Brain microvascular endothelial cell (primary cell): ENCODE data around the gene BCL11B.

ENCODE experiments used
- DNase-seq: peaks from one replicate; pipeline ENCODE4 v3.0.0-alpha.2; 2020
- H3K27ac ChIP-seq: fragments of 250-450 bp; sonication (Bioruptor Pico); 2 replicates; pipeline ENCODE4 v1.5.1; 2020; ENCODE audit warnings: mild to moderate bottlenecking, moderate library complexity
- H3K27me3 ChIP-seq: fragments of 250-450 bp; sonication (Bioruptor Pico); replicated peaks from 2 replicates; pipeline ENCODE4 v1.5.1; 2020; ENCODE audit warnings: mild to moderate bottlenecking
- H3K36me3 ChIP-seq: fragments of 250-450 bp; sonication (Bioruptor Pico); replicated peaks from 2 replicates; pipeline ENCODE4 v1.5.1; 2020; ENCODE audit warnings: mild to moderate bottlenecking
- H3K4me3 ChIP-seq: 2 replicates; pipeline ENCODE4 v1.5.1; 2011; ENCODE audit warnings: low read depth, mild to moderate bottlenecking, control low read depth, low read length, moderate library complexity
- in situ Hi-C: cut with HindIII; loops from 2 replicates; pipeline ENCODE4 v1.10.0; 2017; ENCODE audit warnings: low sequenced_read_pairs, low pct_ligation_motif_present
- TF ChIP-seq, protein P1 (sequence below): IDR thresholded peaks from 2 replicates; pipeline ENCODE4 v1.5.1; 2011; ENCODE audit warnings: low read depth, mild to moderate bottlenecking, moderate library complexity, low read length, control low read depth, inconsistent platforms; ENCODE audit errors: missing control alignments

Gene BCL11B

GRCh38 chr14:99217066-99217955 is 54.7 kb downstream of the BCL11B start:
- in situ Hi-C loops, result no loop called here

GRCh38 chr14:99216191-99216590 is 55.8 kb downstream of the BCL11B start:
- in situ Hi-C loops, result no loop called here
- Histone ChIP-seq H3K27ac (no peak overlapping the region), H3K4me3 (no peak overlapping the region), H3K27me3 (no peaks in the 10 kb centered on the region), H3K36me3 (no peaks in the 10 kb centered on the region)
- DNase-seq, result no peak
- TF ChIP-seq, protein P1, sequence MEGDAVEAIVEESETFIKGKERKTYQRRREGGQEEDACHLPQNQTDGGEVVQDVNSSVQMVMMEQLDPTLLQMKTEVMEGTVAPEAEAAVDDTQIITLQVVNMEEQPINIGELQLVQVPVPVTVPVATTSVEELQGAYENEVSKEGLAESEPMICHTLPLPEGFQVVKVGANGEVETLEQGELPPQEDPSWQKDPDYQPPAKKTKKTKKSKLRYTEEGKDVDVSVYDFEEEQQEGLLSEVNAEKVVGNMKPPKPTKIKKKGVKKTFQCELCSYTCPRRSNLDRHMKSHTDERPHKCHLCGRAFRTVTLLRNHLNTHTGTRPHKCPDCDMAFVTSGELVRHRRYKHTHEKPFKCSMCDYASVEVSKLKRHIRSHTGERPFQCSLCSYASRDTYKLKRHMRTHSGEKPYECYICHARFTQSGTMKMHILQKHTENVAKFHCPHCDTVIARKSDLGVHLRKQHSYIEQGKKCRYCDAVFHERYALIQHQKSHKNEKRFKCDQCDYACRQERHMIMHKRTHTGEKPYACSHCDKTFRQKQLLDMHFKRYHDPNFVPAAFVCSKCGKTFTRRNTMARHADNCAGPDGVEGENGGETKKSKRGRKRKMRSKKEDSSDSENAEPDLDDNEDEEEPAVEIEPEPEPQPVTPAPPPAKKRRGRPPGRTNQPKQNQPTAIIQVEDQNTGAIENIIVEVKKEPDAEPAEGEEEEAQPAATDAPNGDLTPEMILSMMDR, result no peak

More at GRCh38 chr14:99217066-99217955, 54.7 kb downstream of the BCL11B start:
- Histone ChIP-seq H3K4me3 (no peak overlapping the region), H3K27ac (no peak overlapping the region), H3K36me3 (no peaks in the 10 kb centered on the region), H3K27me3 (no peaks in the 10 kb centered on the region)
- no peak for DNase-seq
- TF ChIP-seq, protein P1, result no peak

- TF ChIP-seq, protein P1, result no peak
- Histone ChIP-seq H3K27ac (no peak overlapping the region), H3K4me3 (no peak overlapping the region), H3K27me3 (no peaks in the 10 kb centered on the region), H3K36me3 (no peaks in the 10 kb centered on the region)
- peak; percentile 38 for DNase-seq
- in situ Hi-C loops, result no loop called here
Measured at GRCh38 chr14:99215277-99215676, 56.7 kb downstream of the BCL11B start.

- no peak for DNase-seq
- no peaks in the 10 kb centered on the region for H3K27me3 ChIP-seq
- TF ChIP-seq, protein P1, result no peak
- H3K36me3 ChIP-seq, result no peaks in the 10 kb centered on the region
- in situ Hi-C loops, result no loop called here
- H3K27ac ChIP-seq, result no peak overlapping the region
- no peak overlapping the region for H3K4me3 ChIP-seq
Measured at GRCh38 chr14:99214701-99215100, 57.3 kb downstream of the BCL11B start.

DNA sequence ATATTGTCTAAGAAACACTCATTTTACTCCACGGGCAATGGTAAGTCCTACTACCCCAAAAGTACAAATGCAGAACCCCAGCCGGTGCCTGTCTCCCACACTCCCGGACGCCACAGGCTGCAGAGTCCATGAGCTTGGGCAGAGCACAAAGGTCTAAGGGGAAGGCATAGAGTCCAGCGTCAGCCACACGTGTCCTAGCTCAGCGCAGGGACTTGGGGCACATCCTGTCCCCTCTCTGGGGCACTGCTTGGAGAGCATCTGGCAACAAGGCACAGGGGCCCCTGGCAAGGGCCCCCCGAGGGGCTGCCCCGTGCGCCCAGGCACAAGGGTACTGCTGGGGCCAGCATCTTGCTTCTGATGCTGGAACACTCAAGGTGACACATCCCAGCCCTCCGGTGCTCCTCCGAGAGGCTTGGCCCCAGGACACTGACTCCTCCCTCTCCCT is 58.4 kb downstream of the BCL11B start:
- DNase-seq, result no peak
- Histone ChIP-seq H3K36me3 (no peaks in the 10 kb centered on the region), H3K4me3 (no peak overlapping the region), H3K27ac (no peak overlapping the region), H3K27me3 (no peaks in the 10 kb centered on the region)
- in situ Hi-C loops, result no loop called here
- TF ChIP-seq, protein P1, result no peak

GRCh38 chr14:99213101-99213500 is 58.9 kb downstream of the BCL11B start:
- TF ChIP-seq, protein P1, result no peak
- in situ Hi-C loops, result no loop called here
- DNase-seq, result no peak
- no peak overlapping the region for H3K4me3 ChIP-seq
- no peaks in the 10 kb centered on the region for H3K36me3 ChIP-seq
- H3K27me3 ChIP-seq, result no peaks in the 10 kb centered on the region
- H3K27ac ChIP-seq, result no peak overlapping the region
